ENCODE measurements around the gene DSCAM.

Gene DSCAM

GRCh38 chr21:40136571-40136970, 710.4 kb downstream of the DSCAM start:
- no peak for TF ChIP-seq REST (IDR thresholded peaks at IDR 0.05; ENCODE audit: insufficient read depth in 1 of 2, low read depth in 2 of 2, low read length in 2 of 2)

- TF ChIP-seq SIN3A (IDR thresholded peaks at IDR 0.05; ENCODE audit: borderline replicate concordance, insufficient read depth, low read length) (no peak), REST (IDR thresholded peaks at IDR 0.05; ENCODE audit: insufficient read depth in 1 of 2, low read depth in 2 of 2, low read length in 2 of 2) (no peak), TAF1 (IDR thresholded peaks at IDR 0.05; ENCODE audit: borderline replicate concordance, insufficient read depth, low read length) (no peak), FOXP2 (optimal IDR thresholded peaks at IDR 0.05; ENCODE audit: borderline replicate concordance, extremely low read depth, extremely low read length, insufficient read depth) (no peak), POLR2AphosphoS5 (IDR thresholded peaks at IDR 0.05; ENCODE audit: low read depth, low read length) (no peak)
These were observed 712.0 kb downstream of the DSCAM start for GRCh38 chr21:40134731-40135492.

GRCh38 chr21:40130476-40130875, 716.5 kb downstream of the DSCAM start:
- TF ChIP-seq POLR2AphosphoS5 (IDR thresholded peaks at IDR 0.05; ENCODE audit: low read depth, low read length) (no peak), SIN3A (IDR thresholded peaks at IDR 0.05; ENCODE audit: borderline replicate concordance, insufficient read depth, low read length) (no peak), TAF1 (IDR thresholded peaks at IDR 0.05; ENCODE audit: borderline replicate concordance, insufficient read depth, low read length) (no peak), FOXP2 (optimal IDR thresholded peaks at IDR 0.05; ENCODE audit: borderline replicate concordance, extremely low read depth, extremely low read length, insufficient read depth) (no peak), REST (IDR thresholded peaks at IDR 0.05; ENCODE audit: insufficient read depth in 1 of 2, low read depth in 2 of 2, low read length in 2 of 2) (no peak)

GRCh38 chr21:40129809-40130208, 717.1 kb downstream of the DSCAM start:
- no peak for TF ChIP-seq REST (IDR thresholded peaks at IDR 0.05; ENCODE audit: insufficient read depth in 1 of 2, low read depth in 2 of 2, low read length in 2 of 2)
- no peak for TF ChIP-seq TAF1 (IDR thresholded peaks at IDR 0.05; ENCODE audit: borderline replicate concordance, insufficient read depth, low read length)
- TF ChIP-seq FOXP2 (optimal IDR thresholded peaks at IDR 0.05; ENCODE audit: borderline replicate concordance, extremely low read depth, extremely low read length, insufficient read depth) = no peak
- no peak for TF ChIP-seq SIN3A (IDR thresholded peaks at IDR 0.05; ENCODE audit: borderline replicate concordance, insufficient read depth, low read length)
- TF ChIP-seq POLR2AphosphoS5 (IDR thresholded peaks at IDR 0.05; ENCODE audit: low read depth, low read length) = no peak

- TF ChIP-seq REST (IDR thresholded peaks at IDR 0.05; ENCODE audit: insufficient read depth in 1 of 2, low read depth in 2 of 2, low read length in 2 of 2) = no peak
These were observed 718.1 kb downstream of the DSCAM start for GRCh38 chr21:40128891-40129290.

Measured in PFSK-1 (cell line).